WTC11 (cell line): ENCODE results near the gene ASIP. TPM values are rescaled to one million over a fixed set of nuclear protein-coding genes. Genes with fewer than 3 reads are reported as not detected.
A peak's percentile ranks its signal among the peaks of the same experiment; 100 is the strongest.

Experiments
- ATAC-seq: fragments of 200-7000 bp; cut with Tn5 transposase; 2 replicates; pipeline ENCODE4 v1.10.0; 2021; ENCODE audit warnings: mild to moderate bottlenecking, moderate library complexity
- CTCF ChIA-PET: fragments of 300-600 bp; sonication (Branson Sonifier 250); formaldehyde crosslinking; loops from one replicate; lab custom pipeline; 2021; ENCODE audit warnings: antibody characterized with exemption; lab: Charles Lee
- POLR2A ChIA-PET: fragments of 350-600 bp; sonication (Branson Sonifier 250); formaldehyde crosslinking; loops from one replicate; lab custom pipeline; 2021; ENCODE audit warnings: antibody characterized with exemption; lab: Charles Lee
- DNase-seq: peaks from one replicate; pipeline ENCODE4 v3.0.0; 2021; ENCODE audit warnings: low spot score
- H3K27ac Mint-ChIP-seq: 2 replicates; pipeline ENCODE4 v1.8.0; 2021; ENCODE audit warnings: mixed read lengths
- H3K27me3 Mint-ChIP-seq: 2 replicates; pipeline ENCODE4 v1.8.0; 2021; ENCODE audit warnings: low read depth, mild to moderate bottlenecking, moderate library complexity, mixed read lengths
- H3K36me3 Mint-ChIP-seq: 2 replicates; pipeline ENCODE4 v1.8.0; 2021; ENCODE audit warnings: mixed read lengths
- H3K4me1 Mint-ChIP-seq: 2 replicates; pipeline ENCODE4 v1.8.0; 2022; ENCODE audit warnings: mixed read lengths
- H3K4me3 Mint-ChIP-seq: 2 replicates; pipeline ENCODE4 v1.8.0; 2021; ENCODE audit warnings: mild to moderate bottlenecking, moderate library complexity, mixed read lengths
- H3K9me3 Mint-ChIP-seq: 2 replicates; pipeline ENCODE4 v1.8.0; 2021; ENCODE audit warnings: mixed read lengths
- ATF2 ChIP-seq: sonication (generic); formaldehyde crosslinking; IDR thresholded peaks from 2 replicates; pipeline ENCODE4 v1.8.1; 2022; ENCODE audit warnings: low read depth, missing genetic modification reagents, borderline replicate concordance
- ATF6 ChIP-seq: sonication (generic); formaldehyde crosslinking; IDR thresholded peaks from 2 replicates; pipeline ENCODE4 v1.8.1; 2023; ENCODE audit warnings: mild to moderate bottlenecking, missing genetic modification reagents
- CDX4 ChIP-seq: fragments of 250-450 bp; sonication (Bioruptor Pico); IDR thresholded peaks from 2 replicates; pipeline ENCODE4 v1.9.0; 2021; ENCODE audit warnings: moderate library complexity, mild to moderate bottlenecking, inconsistent platforms, borderline replicate concordance
- CTCF ChIP-seq: fragments of 200-600 bp; IDR thresholded peaks from 2 replicates; pipeline ENCODE4 v1.8.0; 2022; ENCODE audit warnings: antibody characterized with exemption
- EMX1 ChIP-seq: fragments of 250-450 bp; sonication (Bioruptor Pico); IDR thresholded peaks from 2 replicates; pipeline ENCODE4 v1.8.0; 2021; ENCODE audit warnings: mild to moderate bottlenecking
- ESRRA ChIP-seq: sonication (generic); formaldehyde crosslinking; IDR thresholded peaks from 2 replicates; pipeline ENCODE4 v1.8.1; 2022; ENCODE audit warnings: mild to moderate bottlenecking, missing genetic modification reagents, borderline replicate concordance
- ETV6 ChIP-seq: sonication (generic); formaldehyde crosslinking; IDR thresholded peaks from 2 replicates; pipeline ENCODE4 v1.8.1; 2022; ENCODE audit warnings: mild to moderate bottlenecking, missing genetic modification reagents
- FOXP1 ChIP-seq: sonication (generic); formaldehyde crosslinking; IDR thresholded peaks from 2 replicates; pipeline ENCODE4 v1.8.0; 2022; ENCODE audit warnings: missing genetic modification reagents, mild to moderate bottlenecking, moderate library complexity, borderline replicate concordance
- GABPB1 ChIP-seq: sonication (generic); formaldehyde crosslinking; IDR thresholded peaks from 2 replicates; pipeline ENCODE4 v1.8.1; 2023; ENCODE audit warnings: mild to moderate bottlenecking, missing genetic modification reagents
- IRF2 ChIP-seq: sonication (generic); formaldehyde crosslinking; IDR thresholded peaks from 2 replicates; pipeline ENCODE4 v1.8.0; 2022; ENCODE audit warnings: low read depth, missing genetic modification reagents, borderline replicate concordance
- JUN ChIP-seq: sonication (generic); formaldehyde crosslinking; IDR thresholded peaks from 2 replicates; pipeline ENCODE4 v1.8.0; 2023; ENCODE audit warnings: mild to moderate bottlenecking, missing genetic modification reagents
- MAX ChIP-seq: sonication (generic); formaldehyde crosslinking; IDR thresholded peaks from 2 replicates; pipeline ENCODE4 v1.8.0; 2022; ENCODE audit warnings: mild to moderate bottlenecking, missing genetic modification reagents
- OVOL2 ChIP-seq: fragments of 250-450 bp; sonication (Bioruptor Pico); IDR thresholded peaks from 2 replicates; pipeline ENCODE4 v1.9.0; 2021; ENCODE audit warnings: mild to moderate bottlenecking, borderline replicate concordance
- PRRX2 ChIP-seq: fragments of 250-450 bp; sonication (Bioruptor Pico); IDR thresholded peaks from 2 replicates; pipeline ENCODE4 v1.8.0; 2021; ENCODE audit warnings: mild to moderate bottlenecking
- SOX15 ChIP-seq: fragments of 250-450 bp; sonication (Bioruptor Pico); IDR thresholded peaks from 2 replicates; pipeline ENCODE4 v1.9.0; 2021; ENCODE audit warnings: mild to moderate bottlenecking
- SP1 ChIP-seq: sonication (generic); formaldehyde crosslinking; conservative IDR thresholded peaks from 2 replicates; pipeline ENCODE4 v1.8.1; 2022; ENCODE audit warnings: missing genetic modification reagents
- TCF7 ChIP-seq: sonication (generic); formaldehyde crosslinking; IDR thresholded peaks from 2 replicates; pipeline ENCODE4 v1.8.0; 2022; ENCODE audit warnings: mild to moderate bottlenecking, low read depth, missing genetic modification reagents, moderate library complexity
- ZNF232 ChIP-seq: sonication (generic); formaldehyde crosslinking; IDR thresholded peaks from 2 replicates; pipeline ENCODE4 v1.8.0; 2022; ENCODE audit warnings: mild to moderate bottlenecking, missing genetic modification reagents
- ZSCAN18 ChIP-seq: fragments of 250-450 bp; sonication (Bioruptor Pico); IDR thresholded peaks from 2 replicates; pipeline ENCODE4 v2.1.2; 2022; ENCODE audit warnings: mild to moderate bottlenecking, moderate library complexity
- total RNA-seq: library from RNA; stranded (reverse); gene quantifications from 3 replicates; pipeline ENCODE4 v1.2.3, GENCODE V29; 2021

Gene ASIP
- total RNA-seq, 1 experiment from 2014 or later = not detected

GRCh38 chr20:34299556-34300255 is 58.5 kb downstream of the ASIP start (continued):
- TF ChIP-seq CDX4 = no peak
- TF ChIP-seq ESRRA (CRISPR knock-in tag) = no peak

- POLR2A ChIA-PET = no interaction called here
These were observed 59.1 kb downstream of the ASIP start for GRCh38 chr20:34300256-34300806.

GRCh38 chr20:34300809-34301586 is 59.8 kb downstream of the ASIP start:
- peak overlapping the region; percentile 70 for H3K27ac Mint-ChIP-seq
- peak; percentile 23 for DNase-seq
- CTCF ChIA-PET = interaction anchor here (1.0 to 2.8 kb wide), 4 partner anchors 11 to 222 kb away, joined by 4 to 47 read pairs (median 6); no protein-coding TSS in a partner anchor

More at GRCh38 chr20:34300256-34300806, 59.1 kb downstream of the ASIP start:
- Mint-ChIP-seq H3K4me3 (no peak overlapping the region), H3K9me3 (no peaks in the 10 kb centered on the region), H3K27me3 (no peaks in the 10 kb centered on the region), H3K36me3 (peaks cover 10% of the 10 kb centered on the region), H3K4me1 (peaks cover 2% of the 10 kb centered on the region; the same call in 1 of the 2 replicates), H3K27ac (no peak overlapping the region)
- CTCF ChIA-PET = interaction anchor here (1.5 to 2.7 kb wide), 2 partner anchors 12 to 223 kb away, joined by 9 to 17 read pairs; no protein-coding TSS in a partner anchor
- peak; percentile 60; the same call in 1 of the 2 replicates for TF ChIP-seq GABPB1
- TF ChIP-seq ZSCAN18 (CRISPR knock-in tag) = no peak
- no peak for DNase-seq
- ATAC-seq = no peak

More at GRCh38 chr20:34300809-34301586, 59.8 kb downstream of the ASIP start:
- TF ChIP-seq ETV6 (CRISPR knock-in tag) (no peak), PRRX2 (CRISPR knock-in tag) (no peak), OVOL2 (no peak), SOX15 (CRISPR knock-in tag) (no peak), ZNF232 (no peak), SP1 (CRISPR knock-in tag) (no peak), ATF6 (CRISPR knock-in tag) (no peak), CTCF (no peak), EMX1 (no peak), JUN (CRISPR knock-in tag) (no peak), MAX (no peak), IRF2 (no peak), FOXP1 (CRISPR knock-in tag) (no peak), TCF7 (no peak), ATF2 (no peak)
- H3K36me3 Mint-ChIP-seq = peaks cover 4% of the 10 kb centered on the region
- peak; percentile 6 for ATAC-seq
- H3K4me3 Mint-ChIP-seq = no peak overlapping the region; the same call in 1 of the 2 replicates
- no peaks in the 10 kb centered on the region for H3K9me3 Mint-ChIP-seq
- H3K4me1 Mint-ChIP-seq = peaks cover 2% of the 10 kb centered on the region; the same call in 1 of the 2 replicates
- POLR2A ChIA-PET = interaction anchor here (0.6 kb wide), 1 partner anchor 11 kb away, joined by 12 read pairs; no protein-coding TSS in a partner anchor
- H3K27me3 Mint-ChIP-seq = no peaks in the 10 kb centered on the region
